ENCODE data around the gene HS3ST4.

HS3ST4 gene
- total RNA-seq = 0.05 to 0.09 reads per million in 2 donors

DNA sequence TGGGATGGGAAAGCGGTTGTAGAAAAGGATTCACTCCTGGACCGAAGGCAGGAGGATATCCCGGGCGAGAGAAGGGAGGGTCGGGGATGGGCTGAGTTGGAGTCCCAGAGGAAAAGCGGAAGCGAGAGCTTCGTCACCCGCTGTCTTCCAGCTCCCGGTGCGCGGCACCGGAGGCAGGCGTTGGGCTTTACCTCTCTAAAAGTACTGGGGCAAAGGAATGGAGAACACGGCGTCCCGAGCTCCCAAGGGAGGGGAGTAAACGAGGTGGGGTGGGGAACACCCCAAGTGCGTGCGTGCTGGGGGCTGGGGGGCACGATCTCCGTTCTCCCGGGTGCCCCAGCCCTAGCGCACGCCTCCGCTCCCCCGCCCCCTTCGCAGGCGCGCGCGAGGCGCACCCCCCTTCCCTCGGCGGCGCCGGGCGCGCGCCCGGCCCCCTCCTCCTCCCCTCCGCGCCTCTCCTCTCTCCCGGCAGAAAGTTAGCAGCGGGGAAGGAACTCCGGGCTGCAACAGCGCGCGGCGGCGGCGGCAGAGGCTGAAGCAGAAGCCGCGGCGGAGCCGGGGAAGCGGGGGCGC is at the start of gene HS3ST4:
Gene HS3ST4, plus strand, starts transcription at position 441 of the 573 bp plus-strand sequence.
- DNase-seq = no peak

GRCh38 chr16:25643633-25644032 is 48.1 kb upstream of the HS3ST4 start:
- no peak for DNase-seq

DNA sequence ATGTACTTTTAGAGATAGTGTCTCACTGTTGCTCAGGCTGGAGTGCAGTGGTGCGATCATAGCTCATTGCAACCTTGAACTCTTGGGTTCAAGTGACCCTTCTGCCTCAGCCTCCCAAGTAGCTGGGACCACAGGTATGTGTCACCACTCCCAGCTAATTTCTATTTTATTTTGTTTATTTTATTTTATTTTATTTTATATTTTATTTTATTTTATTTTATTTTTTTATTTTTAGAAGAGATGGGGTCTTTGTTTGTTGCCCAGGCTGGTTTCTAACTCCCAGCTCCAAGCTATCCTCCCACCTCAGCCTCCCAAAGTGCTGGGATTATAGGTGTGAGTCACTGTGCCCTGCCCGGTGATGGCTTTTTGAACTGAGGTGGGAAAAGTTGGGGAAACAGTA is 35.1 kb upstream of the HS3ST4 start:
- no peak for DNase-seq

DNA sequence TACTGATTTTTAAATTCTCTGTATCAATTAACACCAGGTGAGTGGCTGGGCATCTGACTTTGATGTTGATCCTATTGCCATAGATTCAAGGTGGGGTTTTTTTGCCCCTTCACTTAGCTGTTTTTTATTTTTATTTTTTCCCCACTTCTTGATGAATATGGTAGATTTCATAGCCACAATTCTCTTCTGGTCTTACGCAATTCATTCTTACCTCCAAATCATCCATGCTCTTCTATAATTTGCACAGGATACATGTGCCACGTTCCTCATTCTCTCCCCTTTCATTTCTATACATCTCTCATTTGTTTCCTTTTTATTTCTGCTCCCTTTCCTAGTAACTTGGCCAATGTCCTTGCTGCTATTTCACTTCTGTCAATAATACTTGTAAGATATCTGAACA is 14.9 kb upstream of the HS3ST4 start:
- no peak for DNase-seq

GRCh38 chr16:25679511-25679910 is 12.2 kb upstream of the HS3ST4 start:
- no peak for DNase-seq

DNA sequence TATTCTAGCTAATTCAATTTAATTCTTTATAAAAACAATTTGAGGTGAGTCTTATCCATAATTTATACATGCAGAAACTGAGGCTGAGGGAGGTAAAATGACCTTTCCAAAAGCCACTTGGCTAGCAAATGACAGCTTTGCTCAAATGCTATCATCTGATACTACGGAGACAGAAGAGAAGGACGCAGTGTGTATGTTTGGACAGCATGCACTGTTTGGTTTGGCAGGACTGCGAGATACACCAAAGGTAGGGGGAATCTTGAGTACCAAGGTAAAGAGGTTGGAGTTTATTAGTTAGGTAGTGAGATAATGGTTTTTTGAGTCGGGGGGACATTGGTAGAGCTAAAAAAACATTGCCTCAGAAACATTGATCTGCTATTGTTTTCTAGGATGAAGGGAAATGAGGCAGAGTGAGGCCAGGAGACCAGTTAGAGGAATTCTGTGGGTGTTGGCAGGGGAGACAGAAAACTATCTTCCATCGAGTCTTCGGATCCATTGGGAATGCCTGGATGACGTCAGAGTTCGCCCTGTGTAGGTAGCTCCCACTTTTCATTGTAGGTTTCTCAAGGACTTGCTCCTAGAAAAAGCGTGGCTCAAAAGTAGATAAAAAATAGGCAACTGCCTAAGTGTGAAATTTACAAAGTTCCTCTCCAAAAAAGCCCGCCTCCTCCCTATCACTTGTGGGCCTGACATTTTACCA is 2.5 kb upstream of the HS3ST4 start:
- no peak for DNase-seq

DNA sequence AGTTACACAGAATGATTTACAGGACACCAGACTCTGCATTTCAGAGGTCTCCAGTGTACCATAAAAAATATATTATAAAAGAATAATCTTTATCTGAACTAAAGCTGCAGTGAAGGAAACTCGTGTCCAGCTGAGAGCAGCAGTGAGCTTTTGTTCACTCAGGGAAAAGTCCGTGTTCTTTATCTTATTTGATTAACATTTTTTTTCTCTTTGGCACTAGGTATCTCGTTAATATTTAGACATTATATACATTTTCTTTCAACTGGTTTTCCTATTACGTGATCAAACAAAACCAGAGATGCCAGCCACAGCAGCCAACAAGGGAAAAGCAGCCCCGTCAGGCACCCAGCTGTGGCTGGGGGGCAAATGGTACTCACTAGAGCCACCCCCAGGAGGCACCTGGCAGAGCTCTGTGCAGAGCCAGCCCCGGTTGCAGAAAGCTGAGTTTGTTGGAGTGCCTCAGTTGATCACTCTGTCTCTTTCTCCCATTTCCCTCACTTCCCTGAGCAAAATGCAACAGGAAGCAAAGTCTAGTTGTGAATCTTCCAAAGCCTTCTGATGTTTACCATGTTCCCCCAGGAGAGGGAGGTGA is 1.1 kb upstream of the HS3ST4 start:
- no peak for DNase-seq

DNA sequence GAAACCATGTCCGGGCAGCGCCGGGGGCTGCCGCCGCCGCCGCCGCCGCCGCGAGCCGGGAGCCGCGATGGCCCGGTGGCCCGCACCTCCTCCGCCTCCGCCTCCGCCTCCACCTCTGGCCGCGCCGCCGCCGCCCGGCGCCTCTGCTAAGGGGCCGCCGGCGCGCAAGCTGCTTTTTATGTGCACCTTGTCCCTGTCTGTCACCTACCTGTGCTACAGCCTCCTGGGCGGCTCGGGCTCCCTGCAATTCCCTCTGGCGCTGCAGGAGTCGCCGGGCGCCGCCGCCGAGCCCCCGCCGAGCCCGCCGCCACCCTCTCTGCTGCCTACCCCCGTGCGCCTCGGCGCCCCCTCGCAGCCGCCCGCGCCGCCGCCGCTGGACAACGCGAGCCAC is 587 bp downstream of the HS3ST4 start:
- DNase-seq = peak; percentile 12

DNA sequence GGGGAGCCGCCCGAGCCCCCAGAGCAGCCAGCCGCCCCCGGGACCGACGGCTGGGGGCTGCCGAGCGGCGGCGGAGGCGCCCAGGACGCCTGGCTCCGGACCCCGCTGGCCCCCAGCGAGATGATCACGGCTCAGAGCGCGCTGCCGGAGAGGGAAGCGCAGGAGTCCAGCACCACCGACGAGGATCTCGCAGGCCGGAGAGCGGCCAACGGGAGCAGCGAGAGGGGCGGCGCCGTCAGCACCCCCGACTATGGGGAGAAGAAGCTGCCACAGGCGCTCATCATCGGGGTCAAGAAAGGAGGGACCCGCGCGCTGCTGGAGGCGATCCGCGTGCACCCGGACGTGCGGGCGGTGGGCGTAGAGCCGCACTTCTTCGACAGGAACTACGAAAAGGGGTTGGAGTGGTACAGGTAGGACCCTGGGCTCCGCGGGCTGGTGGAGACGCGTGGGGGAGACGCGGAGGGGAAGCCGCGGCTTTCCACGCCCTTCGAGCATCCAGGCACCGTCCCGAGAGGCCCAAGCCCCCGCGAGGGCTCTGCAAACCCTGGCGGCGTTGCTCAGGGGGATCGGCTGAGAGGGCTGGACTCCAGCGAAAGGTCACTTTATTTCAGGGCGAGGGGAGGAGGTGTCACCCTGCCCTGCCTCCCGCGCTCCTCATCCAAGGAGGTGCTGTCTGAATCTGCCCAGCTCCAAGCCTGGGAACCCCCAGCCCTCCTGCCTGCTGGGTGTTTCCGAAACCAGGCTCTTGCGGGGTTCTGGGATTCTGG is 1.2 kb downstream of the HS3ST4 start:
- DNase-seq = no peak

DNA sequence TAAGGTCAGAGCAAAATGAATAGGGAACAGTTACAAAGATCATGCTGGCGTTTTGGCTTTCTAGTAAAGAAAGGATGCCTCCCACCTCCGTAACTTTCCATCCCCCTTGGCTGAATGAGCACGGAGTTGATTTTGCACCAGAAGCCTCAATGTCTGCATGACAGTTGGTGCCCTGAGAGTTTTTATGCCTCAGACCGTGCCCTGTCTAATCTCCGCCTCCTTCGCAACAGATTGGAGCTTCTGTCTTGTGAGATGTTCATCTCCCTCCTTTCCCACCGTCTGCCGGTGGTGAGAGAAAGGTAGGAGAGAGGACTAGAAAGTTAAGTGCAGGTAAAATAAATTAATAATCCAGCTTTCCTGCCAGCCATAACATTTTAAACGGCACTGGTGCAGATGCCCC is 1.9 kb downstream of the HS3ST4 start:
- DNase-seq = no peak

DNA sequence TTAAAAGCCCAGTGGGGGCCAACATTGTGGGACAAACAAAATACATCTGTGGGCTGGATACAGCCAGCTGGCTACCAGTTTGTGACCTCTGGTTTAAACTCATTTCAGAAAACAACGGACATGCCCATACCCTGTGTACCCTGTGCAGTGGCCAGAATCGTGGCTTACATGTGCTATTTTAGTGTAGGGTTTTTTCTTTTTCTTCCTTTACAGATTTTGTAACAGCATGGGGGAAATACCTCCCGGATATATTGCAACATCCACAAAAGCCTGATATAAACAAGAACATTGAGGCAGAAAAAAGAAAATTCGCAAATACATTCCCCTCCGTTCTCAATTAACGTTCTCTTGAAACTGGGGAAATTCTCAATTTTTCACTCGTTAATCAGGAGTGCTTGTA is 7.3 kb downstream of the HS3ST4 start:
- DNase-seq = no peak

DNA sequence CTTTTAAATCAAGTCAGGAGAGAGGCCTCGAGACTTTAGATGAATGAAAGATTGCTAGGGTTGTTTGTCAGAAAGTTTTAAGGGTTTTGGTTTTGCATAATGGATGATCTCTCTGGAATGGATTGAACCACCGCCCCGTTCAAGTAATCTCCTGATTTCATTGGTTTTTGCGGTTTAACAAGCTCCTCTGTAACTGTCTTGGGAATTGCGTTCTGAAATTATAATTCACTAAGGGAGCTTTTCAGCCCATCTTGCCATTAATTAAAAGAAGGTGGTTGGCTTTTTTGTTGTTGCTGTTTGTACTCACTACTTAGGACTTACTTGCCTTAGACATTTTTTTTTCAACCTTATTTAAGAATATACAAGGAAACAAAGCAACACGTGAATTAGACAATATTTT is 8.8 kb downstream of the HS3ST4 start:
- DNase-seq = no peak

GRCh38 chr16:25707553-25707952 is 15.8 kb downstream of the HS3ST4 start:
- DNase-seq = no peak

DNA sequence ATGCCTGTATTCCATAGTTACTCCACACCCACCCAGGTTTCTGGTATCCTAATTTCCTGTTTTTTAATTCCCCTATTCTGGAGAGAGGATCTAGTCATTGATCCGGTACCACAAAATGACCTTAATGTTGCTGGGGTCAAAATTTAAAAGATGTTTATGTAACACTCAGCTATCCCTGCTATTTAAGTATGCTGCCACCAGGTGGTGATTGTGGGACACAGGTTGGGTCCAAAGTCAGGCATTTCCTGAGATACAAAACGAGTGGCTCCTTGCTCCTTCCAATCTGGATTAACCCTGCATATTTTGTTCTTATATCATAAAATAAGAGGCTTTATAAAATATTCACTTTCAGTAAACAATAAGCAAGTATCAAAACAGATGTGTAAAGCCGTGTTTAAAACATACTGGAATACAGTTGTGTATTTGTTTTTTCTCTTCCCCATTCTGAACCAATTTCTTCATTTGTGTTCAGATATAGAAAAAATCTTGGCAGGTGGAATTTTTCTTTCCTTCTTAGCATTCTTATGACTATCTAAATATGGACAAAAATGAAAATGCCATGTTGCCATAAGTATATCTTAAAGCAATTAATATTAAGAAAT is 16.3 kb downstream of the HS3ST4 start:
- no peak for DNase-seq

DNA sequence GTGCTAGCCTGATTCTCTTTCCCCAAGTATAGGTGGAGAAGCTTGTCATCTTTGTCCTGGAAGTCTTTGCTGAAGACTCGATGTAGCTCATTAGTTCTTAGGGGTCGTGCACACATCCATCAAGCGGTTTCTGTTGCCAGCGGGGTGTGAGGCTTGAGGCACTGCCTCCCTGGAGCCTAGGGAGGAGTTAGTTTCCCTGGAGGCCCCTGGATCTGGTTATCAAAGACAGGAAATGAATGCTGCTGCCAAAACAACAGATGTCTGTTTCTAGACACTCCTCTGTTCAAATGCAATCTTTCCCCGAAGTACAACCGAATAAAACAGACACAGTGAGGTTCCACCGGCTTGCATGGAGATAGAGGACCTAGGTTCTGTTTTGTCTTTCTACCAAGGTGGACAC is 17.5 kb downstream of the HS3ST4 start:
- DNase-seq = no peak

DNA sequence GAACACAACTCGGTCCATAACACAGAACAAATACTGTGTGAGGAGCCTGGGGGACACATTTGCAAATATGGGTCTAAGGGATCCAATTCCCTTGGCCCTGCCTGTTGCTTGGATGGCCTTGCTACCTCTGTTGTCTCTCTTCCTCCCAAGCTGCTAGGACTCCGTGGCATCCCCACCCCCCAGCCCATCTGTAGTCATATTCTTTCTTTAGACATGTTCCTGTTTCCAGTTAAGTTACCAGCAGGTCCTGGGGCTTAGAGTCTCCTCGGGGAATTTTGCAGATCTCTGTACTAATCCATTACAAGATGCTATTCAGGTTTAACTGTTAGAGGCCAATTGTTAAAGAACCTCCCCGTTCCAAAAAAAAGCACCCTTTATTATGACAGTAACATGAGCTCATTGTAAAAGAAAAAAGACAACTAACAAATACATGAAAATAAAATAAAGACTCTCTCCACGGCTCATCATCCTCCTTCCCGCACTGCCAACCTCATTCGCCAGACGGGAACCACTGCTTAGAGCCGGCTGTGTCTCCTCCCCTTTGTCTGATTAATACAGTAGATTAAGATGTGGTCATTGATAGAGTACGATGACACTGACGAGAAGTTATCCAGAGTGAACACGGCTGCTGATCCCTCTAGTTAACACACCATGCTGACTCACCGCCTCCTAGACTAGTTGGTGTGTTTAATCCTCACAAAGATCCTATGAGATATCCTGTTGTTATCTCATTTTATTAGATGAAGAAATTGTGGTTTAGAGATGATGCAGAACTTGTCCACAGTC is 22.2 kb downstream of the HS3ST4 start:
- no peak for DNase-seq

DNA sequence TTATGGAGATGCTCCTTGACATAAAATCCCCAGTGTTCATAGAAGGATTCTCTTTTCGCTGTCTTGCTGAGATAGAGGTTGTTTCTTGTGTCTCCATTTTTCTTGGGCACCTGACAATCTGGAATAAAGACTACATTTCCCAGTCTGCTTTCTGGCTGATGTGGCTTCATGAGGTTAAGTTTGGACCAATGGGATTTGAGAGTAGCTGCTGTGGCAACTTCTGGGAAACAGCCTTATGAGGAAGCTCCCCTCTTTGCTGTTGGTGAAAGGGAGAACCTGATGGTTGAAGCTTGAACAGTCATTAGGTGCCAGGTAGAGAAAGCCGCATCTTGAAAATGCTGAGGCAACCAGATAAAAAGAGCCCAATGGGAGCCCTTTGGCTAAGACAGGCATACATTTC is 24.4 kb downstream of the HS3ST4 start:
- no peak for DNase-seq

DNA sequence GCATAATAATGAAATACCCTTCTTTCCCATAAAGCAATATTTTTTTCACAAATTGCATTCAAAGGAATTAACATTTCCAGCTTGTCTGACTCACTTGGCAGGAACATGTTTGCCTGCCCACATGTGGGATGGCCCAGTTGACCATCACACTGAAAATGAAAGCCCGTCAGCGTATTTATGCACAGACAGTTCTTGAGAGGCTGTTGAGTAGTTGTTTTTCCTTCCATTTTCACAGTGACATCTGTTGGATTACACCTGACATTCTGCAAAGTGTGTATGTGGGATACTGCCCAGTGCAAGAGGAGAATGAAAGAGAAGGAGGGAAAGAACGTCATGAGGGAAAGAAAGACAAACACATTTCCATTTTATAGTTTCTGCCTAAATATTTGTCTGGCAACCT is 29.7 kb downstream of the HS3ST4 start:
- no peak for DNase-seq

DNA sequence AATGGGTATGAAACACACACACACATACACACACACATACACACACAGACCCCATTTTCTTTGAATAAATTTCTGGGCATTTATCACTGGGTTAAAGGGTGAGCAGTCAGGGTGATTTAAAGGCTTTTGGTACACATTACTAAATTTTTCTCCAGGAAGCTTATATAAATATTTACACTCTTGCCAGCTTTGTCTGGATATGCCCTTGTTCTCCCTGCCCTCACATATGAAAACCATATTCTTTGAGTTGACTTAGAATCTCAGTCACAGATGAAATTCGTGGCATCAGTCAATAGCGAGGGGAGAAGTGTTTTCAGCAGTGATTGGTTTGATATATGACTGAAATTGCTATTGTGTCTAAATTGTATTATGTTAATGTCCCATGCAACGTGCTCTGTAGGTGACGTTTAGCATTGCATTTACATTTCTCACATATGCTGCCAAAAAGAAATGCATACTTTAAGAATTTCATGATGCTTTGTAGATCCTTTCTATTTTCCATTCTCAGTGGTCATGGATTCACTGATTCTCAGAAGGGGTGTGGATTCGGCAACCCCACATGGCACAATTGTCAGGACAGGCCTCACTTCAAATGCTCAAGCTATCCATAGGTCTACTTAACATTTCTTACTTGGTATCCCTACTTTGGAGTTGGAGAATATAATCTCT is 34.8 kb downstream of the HS3ST4 start:
- DNase-seq = no peak

- no peak for DNase-seq
These were observed 37.6 kb downstream of the HS3ST4 start for GRCh38 chr16:25729188-25729915.

DNA sequence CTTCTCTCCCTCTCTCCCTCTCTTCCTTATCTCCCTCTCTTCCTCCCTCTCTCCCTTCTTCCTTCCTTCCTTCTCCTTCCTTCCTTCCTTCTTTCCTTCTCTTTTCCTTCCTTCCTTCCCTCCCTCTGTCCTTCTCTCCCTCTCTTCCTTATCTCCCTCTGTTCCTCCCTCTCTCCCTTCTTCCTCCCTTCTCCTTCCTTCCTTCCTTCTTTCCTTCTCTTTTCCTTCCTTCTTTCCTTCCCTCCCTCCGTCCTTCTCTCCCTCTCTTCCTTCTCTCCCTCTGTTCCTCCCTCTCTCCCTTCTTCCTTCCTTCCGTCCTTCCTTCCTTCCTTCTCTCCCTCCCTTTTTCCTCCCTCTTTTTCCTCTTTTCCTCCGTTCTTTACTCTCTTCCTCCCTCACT is 38.6 kb downstream of the HS3ST4 start:
- no peak for DNase-seq

Data from activated gamma-delta T cell (primary cell).